ENCODE data around the gene GPC6. TPM values are rescaled to one million over a fixed set of nuclear protein-coding genes. Genes with fewer than 3 reads are reported as not detected.

GPC6 gene
- polyA plus RNA-seq, 1 donor (not counting 4 experiments of a cell fraction or from before 2014, with no cell fraction given), result 0.42 TPM

- Histone ChIP-seq H3K4me1 (ENCODE audit: control insufficient read depth, extremely low read depth, insufficient read depth, low read length) (peaks cover 7% of the 10 kb centered on the region), H3K9ac (ENCODE audit: control insufficient read depth, extremely low read depth, insufficient read depth, low read length) (peak overlapping the region; percentile 74), H3K9me1 (ENCODE audit: control insufficient read depth, extremely low read depth, insufficient read depth, low read length) (no peaks in the 10 kb centered on the region), H2AFZ (ENCODE audit: control insufficient read depth, low read length) (peak overlapping the region; percentile 97), H4K20me1 (ENCODE audit: control insufficient read depth, extremely low read depth, insufficient read depth, low read length) (no peaks in the 10 kb centered on the region), H3K36me3 (ENCODE audit: control insufficient read depth in 2 of 2, extremely low read depth in 1 of 2, insufficient read depth in 2 of 2, low read length in 2 of 2) (no peaks in the 10 kb centered on the region), H3K27me3 (ENCODE audit: control insufficient read depth, extremely low read depth, insufficient read depth, low read length) (no peaks in the 10 kb centered on the region), H3K4me3 (ENCODE audit: control insufficient read depth in 2 of 3, extremely low read depth in 1 of 3, insufficient read depth in 2 of 3, low read depth in 1 of 3, low read length in 3 of 3) (peak overlapping the region; percentile 56 to 84 (median 82)), H3K4me2 (ENCODE audit: control insufficient read depth, extremely low read depth, insufficient read depth, low read depth, low read length) (peak overlapping the region; percentile 92), H3K27ac (ENCODE audit: control insufficient read depth, insufficient read depth, low read length) (no peak overlapping the region), H3K9me3 (ENCODE audit: control insufficient read depth, low read depth, low read length) (no peaks in the 10 kb centered on the region), H3K79me2 (ENCODE audit: control insufficient read depth, insufficient read depth, low read length) (no peaks in the 10 kb centered on the region)
- FAIRE-seq (no peak), DNase-seq (ENCODE audit: low read depth, low spot score) (no peak)
- dilution Hi-C loops (cut with MboI; ENCODE audit: extremely low pct_ligation_motif_present, low sequenced_read_pairs), result no loop called here
- TF ChIP-seq CTCF (optimal IDR thresholded peaks at IDR 0.05 in 1 of 3, IDR thresholded peaks at IDR 0.05 in 1 of 3, conservative IDR thresholded peaks at IDR 0.05 in 1 of 3; ENCODE audit: extremely low read depth in 1 of 3, insufficient read depth in 2 of 3, low read length in 3 of 3) (no peak), EZH2 (IDR thresholded peaks at IDR 0.05; ENCODE audit: low read length) (no peak)
These were observed 2.0 kb downstream of the GPC6 start for GRCh38 chr13:93228643-93228937.

GRCh38 chr13:93230261-93230855 is 3.8 kb downstream of the GPC6 start:
- Histone ChIP-seq H3K79me2 (ENCODE audit: control insufficient read depth, insufficient read depth, low read length) (no peaks in the 10 kb centered on the region), H3K4me2 (ENCODE audit: control insufficient read depth, extremely low read depth, insufficient read depth, low read depth, low read length) (no peak overlapping the region), H3K4me3 (ENCODE audit: control insufficient read depth in 2 of 3, extremely low read depth in 1 of 3, insufficient read depth in 2 of 3, low read depth in 1 of 3, low read length in 3 of 3) (no peak overlapping the region), H3K27me3 (ENCODE audit: control insufficient read depth, extremely low read depth, insufficient read depth, low read length) (no peaks in the 10 kb centered on the region), H3K9me1 (ENCODE audit: control insufficient read depth, extremely low read depth, insufficient read depth, low read length) (no peaks in the 10 kb centered on the region), H3K9me3 (ENCODE audit: control insufficient read depth, low read depth, low read length) (no peaks in the 10 kb centered on the region), H3K9ac (ENCODE audit: control insufficient read depth, extremely low read depth, insufficient read depth, low read length) (no peak overlapping the region), H3K27ac (ENCODE audit: control insufficient read depth, insufficient read depth, low read length) (no peak overlapping the region), H4K20me1 (ENCODE audit: control insufficient read depth, extremely low read depth, insufficient read depth, low read length) (no peaks in the 10 kb centered on the region), H2AFZ (ENCODE audit: control insufficient read depth, low read length) (no peak overlapping the region), H3K36me3 (ENCODE audit: control insufficient read depth in 2 of 2, extremely low read depth in 1 of 2, insufficient read depth in 2 of 2, low read length in 2 of 2) (no peaks in the 10 kb centered on the region), H3K4me1 (ENCODE audit: control insufficient read depth, extremely low read depth, insufficient read depth, low read length) (peaks cover 7% of the 10 kb centered on the region)
- dilution Hi-C loops (cut with MboI; ENCODE audit: extremely low pct_ligation_motif_present, low sequenced_read_pairs), result no loop called here
- no peak for TF ChIP-seq CTCF (optimal IDR thresholded peaks at IDR 0.05 in 1 of 3, IDR thresholded peaks at IDR 0.05 in 1 of 3, conservative IDR thresholded peaks at IDR 0.05 in 1 of 3; ENCODE audit: extremely low read depth in 1 of 3, insufficient read depth in 2 of 3, low read length in 3 of 3)
- TF ChIP-seq EZH2 (IDR thresholded peaks at IDR 0.05; ENCODE audit: low read length), result no peak
- DNase-seq (ENCODE audit: low read depth, low spot score) (no peak), FAIRE-seq (no peak)

All from keratinocyte (primary cell).